ENCODE data around the gene PARP3.
A peak's percentile ranks its signal among the peaks of the same experiment; 100 is the strongest.

The PARP3 gene

DNA sequence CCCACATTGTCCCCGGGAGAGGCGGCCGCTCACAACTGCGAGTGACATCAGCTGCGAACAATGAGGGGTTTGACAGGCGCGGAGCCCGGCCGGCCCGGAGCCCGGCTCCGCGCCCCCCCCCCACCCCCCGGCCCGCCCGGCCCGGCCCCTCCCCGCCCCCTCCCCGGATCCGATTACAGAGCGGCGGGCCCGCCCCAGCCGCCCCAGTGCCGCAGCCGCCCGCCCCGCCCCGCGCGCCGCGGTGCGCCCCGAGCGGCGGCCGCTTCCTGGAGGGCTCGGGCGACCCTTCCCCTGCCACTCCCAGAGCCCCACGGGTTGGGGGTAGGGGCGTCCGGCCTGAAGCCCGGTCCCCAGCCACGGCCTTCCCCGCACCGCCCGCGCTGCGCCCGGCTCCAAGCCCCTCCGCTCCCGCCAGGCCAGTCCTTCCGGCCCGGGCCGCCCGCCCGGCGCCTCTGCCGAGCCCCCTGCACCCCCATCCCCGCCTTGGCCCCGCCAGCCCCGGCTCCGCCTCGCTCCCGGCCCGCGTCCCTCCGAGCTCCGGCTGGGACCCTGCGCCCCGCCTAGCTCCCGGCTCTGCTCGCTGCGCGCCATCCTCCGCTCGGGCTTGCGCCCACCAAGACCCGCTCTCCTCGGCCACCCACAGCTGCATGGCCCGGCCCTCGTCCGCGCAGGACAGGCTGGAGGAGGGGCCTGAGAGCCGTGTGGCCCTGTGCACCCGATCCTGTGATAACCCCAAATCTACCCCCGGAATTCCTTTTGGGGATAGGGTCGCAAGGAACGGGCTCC, 25.4 kb downstream of the PARP3 start, which contains the start of gene PCBP4:
PCBP4 (minus strand) TSS at position 71 of the 786 bp plus-strand sequence. CDS start 6,214 bp downstream, outside the sequence.
- DNase-seq: peak; percentile 22

DNA sequence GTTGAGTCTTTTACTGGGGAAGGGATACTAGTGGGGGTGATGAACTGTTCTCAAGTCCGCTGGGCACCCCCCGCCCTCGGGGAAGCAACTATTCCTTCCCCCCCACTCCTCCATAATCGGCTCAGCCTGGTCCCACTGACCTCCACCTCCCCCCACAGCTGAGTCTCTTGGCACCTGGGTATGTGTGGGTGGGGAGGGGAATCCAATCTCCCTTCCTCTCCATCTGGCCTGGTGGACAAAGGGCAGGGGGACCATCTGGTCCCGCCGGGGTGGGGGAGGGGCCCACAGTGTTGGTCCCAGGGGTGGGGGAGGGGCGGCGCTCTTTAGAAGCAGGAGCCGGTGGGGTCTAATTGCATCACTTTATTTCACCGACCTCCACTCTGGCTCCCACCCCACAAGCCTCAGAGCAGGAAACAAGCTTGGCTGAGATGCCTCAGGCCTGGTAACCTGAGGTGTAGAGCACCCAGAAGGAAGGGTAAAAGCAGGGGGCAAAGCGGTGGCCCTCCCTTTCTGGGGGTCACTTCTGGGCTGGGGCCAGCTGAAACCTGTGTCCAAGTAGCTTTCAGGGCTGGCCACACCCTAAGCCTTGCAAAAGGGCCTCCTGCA, 26.1 kb downstream of the PARP3 start:
- no peak for DNase-seq

DNA sequence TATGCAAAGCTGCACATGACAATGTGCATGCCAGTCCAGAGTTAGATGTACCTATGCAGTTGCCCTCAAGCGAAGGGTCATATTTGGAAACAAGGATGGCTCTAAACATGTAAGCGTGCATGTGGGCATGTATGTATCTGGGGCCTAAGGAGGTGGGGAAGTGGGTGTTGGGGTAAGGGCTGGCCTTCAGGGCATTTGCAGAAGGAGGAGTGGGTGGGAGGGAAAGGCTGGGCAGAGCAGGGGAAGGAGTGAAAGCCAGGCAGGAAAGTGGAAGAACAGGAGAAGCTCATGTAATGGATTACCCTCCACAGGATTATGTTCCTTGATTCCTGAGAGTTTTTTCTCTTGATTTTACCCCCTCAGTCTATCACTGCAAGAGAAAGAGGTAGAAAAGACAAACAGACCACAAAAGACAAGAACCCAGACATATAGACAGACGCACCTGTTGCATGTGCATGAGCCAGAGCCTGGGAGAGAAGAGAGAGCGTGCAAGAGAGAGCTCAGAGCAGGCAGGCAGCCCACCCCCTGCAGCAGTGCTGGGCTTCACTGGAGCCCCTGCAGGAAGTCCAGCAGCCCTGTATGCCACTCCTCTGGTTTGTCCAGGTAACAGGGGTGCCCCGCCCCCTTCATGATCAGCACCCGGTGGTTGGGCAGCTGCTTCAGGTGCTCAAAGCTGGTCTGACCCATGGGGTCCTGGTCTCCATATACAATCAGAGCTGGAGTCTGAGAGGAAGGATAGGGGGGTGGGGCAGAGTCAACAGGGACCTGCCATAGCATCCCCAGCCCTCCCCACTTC, 26.9 kb downstream of the PARP3 start:
- DNase-seq: no peak

DNA sequence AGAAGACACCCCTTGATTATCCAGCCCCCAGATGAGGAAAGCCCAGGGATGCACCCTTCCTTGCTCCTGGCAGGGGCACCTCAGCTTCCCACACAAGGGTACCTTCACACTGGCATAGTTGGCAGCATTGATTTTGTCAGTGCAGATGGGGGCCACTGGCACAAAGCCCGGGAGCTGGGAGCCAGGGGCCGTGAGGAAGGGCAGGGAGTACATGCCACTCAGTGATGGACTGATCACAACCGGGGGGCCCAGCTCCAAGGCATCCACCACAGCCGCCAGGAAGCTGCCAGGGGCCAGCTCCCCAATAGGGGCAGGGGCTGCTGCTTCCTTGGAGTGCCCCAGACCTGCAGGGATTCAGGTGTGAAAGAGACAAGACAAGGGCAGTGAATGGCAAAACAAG, 27.7 kb downstream of the PARP3 start:
- no peak for DNase-seq

DNA sequence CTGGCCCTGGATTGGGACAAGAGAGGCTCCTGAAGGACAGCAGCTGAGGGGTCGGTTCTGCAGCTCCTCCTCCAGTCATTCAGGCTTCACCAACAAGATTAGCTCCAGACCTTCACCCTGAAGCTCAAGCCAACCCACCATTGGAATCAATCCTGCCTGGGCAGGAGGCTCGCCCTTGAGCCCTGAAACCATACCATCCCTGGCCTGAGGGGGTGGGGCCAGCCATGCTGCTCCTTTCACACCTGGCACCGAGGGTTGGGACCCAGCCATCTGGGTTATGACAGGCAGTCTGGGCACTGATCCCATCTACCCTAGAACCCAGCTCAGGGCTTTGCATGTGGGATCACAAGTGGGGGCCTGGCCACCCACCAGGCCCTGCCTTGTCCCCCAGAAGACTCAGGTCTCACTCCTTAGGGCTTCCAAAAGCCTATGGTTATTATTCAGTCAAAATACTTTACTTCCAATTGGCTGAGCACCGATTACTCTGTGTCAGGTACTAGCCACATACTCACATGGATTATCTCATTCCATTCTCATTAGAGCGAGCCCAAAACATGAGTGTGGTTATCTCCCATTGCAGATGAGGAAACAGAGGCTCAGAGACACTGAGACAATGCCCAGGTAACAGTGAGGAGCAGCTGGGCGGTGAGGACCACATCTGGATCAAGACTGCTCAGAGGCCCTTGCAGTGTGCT, 28.6 kb downstream of the PARP3 start:
- no peak for DNase-seq

DNA sequence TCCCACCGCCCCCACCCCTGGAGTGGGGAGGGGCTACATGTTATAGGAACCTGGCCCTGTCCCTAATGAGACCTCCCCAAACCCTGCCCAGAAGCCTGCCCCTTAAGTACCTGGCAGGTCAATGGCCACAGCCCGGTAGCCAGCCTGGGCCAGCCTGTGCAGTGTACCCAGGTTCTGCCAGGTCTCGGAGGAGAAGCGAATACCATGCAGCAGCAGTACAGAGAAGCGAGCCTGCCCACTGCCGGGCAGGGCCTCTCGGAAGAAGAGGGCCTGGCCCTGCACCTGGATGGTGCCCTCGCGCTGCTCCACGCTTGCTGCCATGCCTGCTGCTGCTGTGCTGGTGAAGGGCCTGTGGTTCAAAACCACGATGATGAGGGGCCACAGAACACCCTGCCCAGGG, 29.2 kb downstream of the PARP3 start:
- DNase-seq: no peak

DNA sequence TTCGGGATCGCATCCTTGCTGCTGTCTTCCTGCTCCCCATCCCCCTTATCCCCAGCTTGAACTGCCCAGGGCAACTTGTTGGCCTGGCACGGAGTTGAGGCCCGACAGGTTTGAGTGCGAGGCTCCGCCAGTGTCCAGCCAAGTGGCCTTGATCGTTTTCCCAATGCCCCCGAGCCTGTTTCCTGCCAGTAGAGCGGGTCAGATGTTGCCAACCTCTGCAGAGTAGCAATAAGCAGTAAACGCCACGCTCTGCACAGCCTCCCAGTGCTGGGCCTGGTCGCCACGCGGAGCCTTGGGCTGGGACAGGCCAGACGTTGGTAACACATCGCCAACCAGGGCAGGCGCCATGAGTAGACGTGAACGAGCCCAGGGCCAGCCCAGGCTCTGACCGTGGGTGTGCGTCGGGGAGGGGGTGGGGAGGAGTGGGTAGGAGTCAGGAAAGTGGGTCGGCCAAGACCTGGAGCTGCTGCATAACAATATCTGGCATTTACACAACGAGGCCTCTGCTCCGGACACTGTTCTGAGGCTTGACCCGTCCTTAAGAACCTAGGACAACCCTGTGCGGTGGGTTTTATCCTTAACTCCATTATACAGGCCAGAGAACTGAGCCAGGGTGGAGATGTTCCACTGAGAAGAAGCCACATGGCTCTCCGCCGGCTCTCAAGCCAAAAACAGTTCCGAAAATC, 32.3 kb downstream of the PARP3 start:
- DNase-seq: no peak

DNA sequence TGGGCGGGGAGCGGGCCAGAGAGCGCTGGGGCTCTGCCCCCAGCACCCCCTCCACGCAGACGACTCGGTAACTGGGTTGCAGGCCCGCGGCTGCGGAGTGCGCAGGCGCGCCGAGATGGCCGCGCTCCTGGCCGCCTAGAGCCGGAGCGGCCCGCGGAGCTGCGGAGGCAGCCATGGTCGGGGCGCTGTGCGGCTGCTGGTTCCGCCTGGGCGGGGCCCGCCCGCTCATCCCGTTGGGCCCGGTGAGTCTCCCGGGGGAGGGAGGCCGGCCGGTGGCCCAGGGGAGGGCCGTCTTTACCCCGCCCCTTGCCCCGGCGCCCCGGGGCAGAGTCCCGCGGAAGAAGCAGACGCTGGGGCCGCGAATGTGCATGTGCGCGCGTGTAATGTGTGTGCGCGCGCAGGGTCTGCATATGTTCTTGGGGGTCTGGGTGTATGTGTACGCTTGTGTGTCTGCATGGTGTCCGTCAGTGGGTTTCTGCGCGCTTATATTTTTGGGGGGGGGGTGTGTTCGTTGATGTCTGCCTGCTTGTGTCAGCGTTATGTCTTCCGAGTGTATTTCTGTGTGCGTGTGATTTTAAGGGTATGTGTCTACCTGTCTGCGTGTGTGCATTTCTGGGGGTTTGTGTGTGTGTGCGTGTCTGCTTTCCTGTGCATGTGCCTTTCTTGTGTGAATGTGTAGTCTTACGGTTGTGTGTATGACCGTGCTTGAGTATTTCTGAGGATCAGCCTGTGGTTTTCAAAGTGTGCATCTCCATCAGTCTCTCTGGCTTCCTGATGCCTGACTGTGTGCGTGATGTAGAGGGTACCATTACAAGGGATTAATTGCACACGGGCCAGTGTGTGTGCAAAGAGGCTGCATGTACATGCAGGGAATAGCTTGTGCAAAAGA, 33.0 kb downstream of the PARP3 start, which contains the start of gene ABHD14A:
ABHD14A (plus strand) TSS at position 102 of the 889 bp plus-strand sequence; CDS start at position 174, 72 bp downstream.
- DNase-seq: peak; percentile 64

DNA sequence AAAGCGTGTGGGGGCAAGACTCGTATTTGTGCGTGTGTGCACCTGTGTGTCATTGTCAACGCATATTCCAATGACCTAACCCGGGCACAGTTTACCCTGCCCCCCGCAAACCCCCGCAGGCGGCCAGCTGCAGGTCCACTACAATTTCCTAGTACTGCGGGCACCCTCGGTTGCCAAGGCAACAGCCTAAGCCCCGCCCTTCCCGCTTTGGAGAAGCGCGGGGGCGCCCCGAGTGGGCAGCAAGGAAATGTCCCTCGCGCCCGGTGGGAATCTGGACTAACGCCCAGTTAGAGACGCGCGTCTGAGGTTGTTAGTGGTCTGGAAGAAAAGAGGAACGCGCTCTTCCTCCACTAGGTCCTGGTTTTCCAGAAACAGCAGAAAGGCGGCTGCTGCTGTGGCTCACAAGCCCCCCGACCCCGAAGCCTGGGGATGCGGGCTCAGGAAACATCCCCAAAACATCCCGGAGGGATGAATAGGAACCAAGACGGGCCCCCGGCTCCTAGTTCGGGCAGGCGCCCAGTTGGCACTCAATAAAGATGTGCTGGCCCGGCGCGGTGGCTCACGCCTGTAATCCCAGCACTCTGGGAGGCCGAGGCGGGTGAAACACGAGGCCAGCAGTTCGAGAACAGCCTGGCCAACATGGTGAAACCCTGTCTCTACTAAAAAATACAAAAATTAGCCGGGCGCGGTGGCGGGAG, 33.8 kb downstream of the PARP3 start:
- DNase-seq: no peak

DNA sequence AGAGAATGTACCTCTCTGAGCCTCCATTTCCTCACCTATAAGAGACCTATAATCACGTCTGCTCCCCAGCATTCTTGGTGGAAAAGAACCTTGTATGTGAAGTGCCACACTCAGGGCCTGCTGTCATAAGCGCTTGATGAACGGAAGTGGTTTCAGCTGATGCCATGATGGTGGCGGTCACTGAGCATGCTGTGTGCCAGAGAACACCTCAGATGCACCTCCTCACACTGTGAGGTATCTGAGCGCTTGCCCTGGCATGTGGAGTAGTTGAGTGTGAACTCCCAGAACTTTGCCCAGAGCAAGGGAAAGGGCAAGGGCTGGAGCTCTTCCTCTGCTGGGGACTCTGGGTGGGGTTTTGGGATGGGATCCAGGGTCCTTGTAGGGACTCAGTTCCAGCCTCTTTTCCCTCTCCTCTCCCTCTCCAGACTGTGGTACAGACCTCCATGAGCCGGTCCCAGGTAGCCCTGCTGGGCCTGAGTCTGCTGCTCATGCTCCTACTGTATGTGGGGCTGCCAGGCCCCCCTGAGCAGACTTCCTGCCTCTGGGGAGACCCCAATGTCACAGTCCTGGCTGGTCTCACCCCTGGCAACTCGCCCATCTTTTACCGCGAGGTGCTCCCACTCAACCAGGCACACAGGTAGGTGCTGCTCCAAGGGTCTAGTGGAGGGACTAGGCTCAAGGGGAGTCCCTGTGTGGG, 35.4 kb downstream of the PARP3 start:
- peak; percentile 34 for DNase-seq

DNA sequence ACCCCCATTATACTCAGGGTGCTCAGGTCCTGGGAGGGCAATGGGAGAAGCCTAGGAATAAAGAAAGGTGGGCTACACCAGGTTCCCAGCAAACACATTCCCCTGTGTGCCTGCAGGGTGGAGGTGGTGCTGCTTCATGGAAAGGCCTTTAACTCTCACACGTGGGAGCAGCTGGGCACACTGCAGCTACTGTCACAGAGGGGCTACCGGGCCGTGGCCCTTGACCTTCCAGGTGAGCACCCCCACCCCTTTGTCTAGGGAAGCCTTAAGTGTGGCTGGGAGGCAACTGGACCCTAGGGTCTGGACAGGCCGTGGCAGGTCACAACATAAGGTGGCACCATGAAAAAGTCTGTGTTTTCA, 36.0 kb downstream of the PARP3 start:
- DNase-seq: no peak

DNA sequence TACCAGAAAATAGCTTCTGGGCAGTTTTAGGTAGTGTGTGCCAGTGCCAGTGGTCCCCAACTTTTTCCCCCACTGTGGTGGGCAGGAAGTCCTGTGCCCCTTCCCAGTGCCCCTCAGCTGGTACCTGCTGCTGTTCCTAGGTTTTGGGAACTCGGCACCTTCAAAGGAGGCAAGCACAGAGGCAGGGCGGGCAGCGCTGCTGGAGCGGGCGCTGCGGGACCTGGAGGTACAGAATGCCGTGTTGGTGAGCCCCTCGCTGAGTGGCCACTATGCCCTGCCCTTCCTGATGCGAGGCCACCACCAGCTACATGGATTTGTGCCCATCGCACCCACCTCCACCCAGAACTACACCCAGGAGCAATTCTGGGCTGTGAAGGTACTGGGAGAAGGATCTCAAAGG, 38.1 kb downstream of the PARP3 start:
- DNase-seq: no peak

DNA sequence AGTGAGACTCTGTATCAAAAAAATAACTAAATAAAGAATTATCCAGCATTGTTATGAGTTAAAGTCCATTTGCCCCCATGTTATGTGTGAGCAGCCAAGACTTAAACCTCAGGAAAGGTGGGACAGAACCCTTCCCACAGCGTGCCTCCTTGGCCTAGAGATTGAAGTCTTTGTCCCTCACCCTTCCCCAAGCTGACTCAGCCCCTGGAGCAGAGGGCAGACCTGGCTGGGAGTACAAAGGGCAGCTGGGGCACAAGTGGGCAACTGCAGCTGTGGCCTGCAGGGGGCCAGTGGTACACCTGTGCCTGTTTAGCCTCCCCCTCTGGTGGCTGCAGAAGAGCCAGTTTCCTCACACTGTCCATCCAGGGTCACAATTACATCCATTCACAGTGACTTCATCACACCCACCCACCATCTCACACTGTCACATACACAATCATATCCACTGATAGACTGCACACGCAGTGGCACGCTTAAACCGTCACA, 40.2 kb downstream of the PARP3 start:
- peak; percentile 25 for DNase-seq

DNA sequence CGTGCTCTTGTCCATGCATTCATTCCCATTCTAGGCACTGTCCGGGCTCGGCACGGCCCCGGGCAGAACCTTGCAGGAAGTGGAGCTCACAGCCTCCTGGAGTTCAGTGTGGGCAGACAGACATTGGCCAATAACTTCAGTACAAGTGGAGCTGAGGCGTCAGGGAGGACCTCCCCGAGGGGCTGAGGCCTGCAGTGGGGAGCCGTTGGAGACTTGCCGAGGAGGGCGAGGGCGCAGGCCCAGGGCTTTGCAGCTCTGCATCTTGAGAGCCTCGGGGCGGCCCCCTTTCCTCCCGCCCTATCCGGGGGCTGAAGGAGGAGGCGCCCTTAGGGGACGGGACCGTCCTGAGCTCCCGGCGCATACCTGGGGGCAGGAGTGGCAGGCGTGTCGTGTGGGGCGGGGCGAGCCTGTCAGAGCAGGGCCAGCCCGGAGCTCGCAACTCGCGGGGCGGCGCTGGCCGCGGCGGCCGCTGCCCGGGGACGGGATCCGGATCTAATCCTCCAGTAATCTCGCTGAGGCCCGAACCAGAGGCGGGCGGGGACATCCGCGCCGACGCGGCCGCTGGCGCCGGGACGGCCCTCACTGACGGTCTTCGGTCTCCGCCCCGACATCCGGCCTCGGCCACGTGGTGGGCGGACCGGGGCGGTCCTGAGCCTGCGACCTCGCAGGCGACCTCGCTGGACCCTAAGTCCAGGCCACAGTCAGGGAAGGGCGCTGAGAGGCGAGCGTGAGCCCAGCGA, 40.8 kb downstream of the PARP3 start, which contains the start of gene ACY1:
ACY1 (plus strand) TSS at position 698 of the 740 bp plus-strand sequence. CDS start 530 bp downstream, outside the sequence.
- DNase-seq: peak; percentile 57

DNA sequence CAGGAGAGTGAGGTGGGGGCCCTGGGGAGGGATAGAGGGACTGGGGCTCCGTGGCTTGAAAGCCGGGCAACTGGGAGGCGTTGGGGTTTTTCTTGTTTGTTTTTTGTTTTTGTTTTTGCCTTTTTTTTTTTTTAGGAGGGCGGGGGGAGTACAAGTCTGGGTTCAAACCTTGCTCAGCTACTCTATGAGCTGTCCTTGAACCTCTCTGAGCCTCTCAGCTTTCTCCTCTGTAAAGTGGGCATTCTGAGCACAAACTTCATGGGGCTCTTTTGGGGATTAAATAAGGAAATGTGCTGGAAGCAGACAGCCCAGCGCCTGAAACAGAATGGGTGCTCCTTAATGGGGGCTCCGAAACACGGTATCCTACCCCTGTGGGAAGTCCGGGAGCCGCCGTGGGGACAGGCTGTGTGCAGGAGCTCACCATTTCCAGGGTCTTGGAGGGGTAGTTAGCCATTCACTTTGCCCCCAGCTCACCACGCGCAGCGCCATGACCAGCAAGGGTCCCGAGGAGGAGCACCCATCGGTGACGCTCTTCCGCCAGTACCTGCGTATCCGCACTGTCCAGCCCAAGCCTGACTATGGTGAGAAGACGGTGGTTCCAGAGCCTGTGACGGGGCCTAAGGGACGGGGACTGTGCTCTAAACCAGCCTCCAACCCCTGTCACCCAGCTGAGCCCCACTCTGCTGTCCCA, 41.6 kb downstream of the PARP3 start:
- no peak for DNase-seq

DNA sequence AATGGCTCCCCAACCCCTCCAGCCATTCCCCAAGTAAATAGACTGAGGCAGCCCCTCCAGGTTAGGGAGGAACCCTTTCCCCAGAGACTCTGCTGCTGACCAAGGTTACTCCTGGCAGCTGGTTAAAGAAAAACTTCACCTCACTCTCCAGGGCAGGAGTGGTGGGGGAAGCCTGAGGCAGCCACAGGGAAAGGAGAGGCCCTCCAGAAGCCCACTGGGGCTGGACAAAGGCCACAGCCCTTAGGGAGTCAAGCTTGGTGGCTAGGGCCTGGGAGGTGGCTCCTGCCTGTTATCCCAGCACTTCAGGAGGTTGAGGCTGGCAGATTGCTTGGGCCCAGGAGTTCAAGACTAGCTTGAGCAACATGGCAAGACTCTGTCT, 42.1 kb downstream of the PARP3 start:
- no peak for DNase-seq

DNA sequence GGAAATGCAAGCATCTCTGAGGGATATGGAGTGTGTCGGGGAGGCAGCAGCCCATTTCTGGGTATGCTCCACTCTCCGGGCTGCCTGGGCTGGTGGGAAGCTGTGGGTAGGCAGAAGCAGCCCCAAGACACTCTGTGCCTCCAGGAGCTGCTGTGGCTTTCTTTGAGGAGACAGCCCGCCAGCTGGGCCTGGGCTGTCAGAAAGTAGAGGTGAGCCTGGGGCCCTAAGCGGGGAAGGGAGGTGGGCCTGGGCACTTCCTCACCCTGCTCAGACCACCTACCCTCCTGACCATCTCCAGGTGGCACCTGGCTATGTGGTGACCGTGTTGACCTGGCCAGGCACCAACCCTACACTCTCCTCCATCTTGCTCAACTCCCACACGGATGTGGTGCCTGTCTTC, 42.9 kb downstream of the PARP3 start:
- no peak for DNase-seq
